HCT116 (cell line): Measurements from ENCODE around the gene KCNK6.

Experiments used
- CTCF ChIP-seq, 3 experiments: fragments of 200-600 bp in 1 of 3; sonication (generic) in 1 of 3; IDR thresholded peaks in 2 of 3; conservative IDR thresholded peaks in 1 of 3; 2 replicates each; pipeline ENCODE4 v1.5.1; 2012 to 2017; ENCODE audit warnings: low read depth in 2 of 3, low read length in 2 of 3, antibody characterized with exemption in 1 of 3, borderline replicate concordance in 1 of 3, control low read depth in 1 of 3, mild to moderate bottlenecking in 1 of 3, mixed read lengths in 1 of 3, mixed run types in 1 of 3, moderate library complexity in 1 of 3; ENCODE audit not compliant: insufficient read depth in 1 of 3
- EGR1 ChIP-seq: IDR thresholded peaks from 2 replicates; pipeline ENCODE4 v1.6.1; 2012; ENCODE audit warnings: low read depth
- EZH2 ChIP-seq: fragments of 200-600 bp; sonication (generic); IDR thresholded peaks from 2 replicates; pipeline ENCODE4 v1.6.1; 2017; ENCODE audit warnings: antibody characterized with exemption, mixed run types
- EZH2phosphoT487 ChIP-seq: fragments of 200-600 bp; IDR thresholded peaks from 2 replicates; pipeline ENCODE4 v1.6.1; 2018; ENCODE audit warnings: antibody characterized with exemption, borderline replicate concordance
- JUND ChIP-seq: IDR thresholded peaks from 2 replicates; pipeline ENCODE4 v1.6.1; 2012
- MAX ChIP-seq: IDR thresholded peaks from 2 replicates; pipeline ENCODE4 v1.6.1; 2012
- POLR2A ChIP-seq: IDR thresholded peaks from 2 replicates; pipeline ENCODE4 v1.7.0; 2011; ENCODE audit warnings: borderline replicate concordance; ENCODE audit not compliant: insufficient read depth, insufficient read length; ENCODE audit errors: extremely low read depth
- POLR2AphosphoS5 ChIP-seq: IDR thresholded peaks from 2 replicates; pipeline ENCODE4 v1.6.1; 2011; ENCODE audit warnings: mild to moderate bottlenecking, low read depth, low read length, moderate library complexity
- RAD21 ChIP-seq: IDR thresholded peaks from 2 replicates; pipeline ENCODE4 v1.6.1; 2012; ENCODE audit warnings: low read depth, mild to moderate bottlenecking
- REST ChIP-seq: IDR thresholded peaks from 2 replicates; pipeline ENCODE4 v1.6.1; 2012; ENCODE audit warnings: low read depth
- SIN3A ChIP-seq: IDR thresholded peaks from 2 replicates; pipeline ENCODE4 v1.6.1; 2012; ENCODE audit warnings: low read depth
- SP1 ChIP-seq: IDR thresholded peaks from 2 replicates; pipeline ENCODE4 v1.6.1; 2012; ENCODE audit warnings: low read depth
- YY1 ChIP-seq: IDR thresholded peaks from 2 replicates; pipeline ENCODE4 v1.6.1; 2011; ENCODE audit warnings: low read length, low read depth, moderate library complexity, mild to moderate bottlenecking; ENCODE audit not compliant: insufficient replicate concordance; ENCODE audit errors: extremely low read depth
- ZNF274 ChIP-seq: fragments of 200-500 bp; sonication (Bioruptor generic); IDR thresholded peaks from 2 replicates; pipeline ENCODE4 v1.6.1; 2014; ENCODE audit warnings: mild to moderate bottlenecking, low read depth, low read length, inconsistent platforms

- TF ChIP-seq JUND (no peak), CTCF (IDR thresholded peaks at IDR 0.05 in 2 of 3, conservative IDR thresholded peaks at IDR 0.05 in 1 of 3; ENCODE audit: borderline replicate concordance in 1 of 3, insufficient read depth in 1 of 3, low read depth in 2 of 3, low read length in 2 of 3) (no peak), REST (no peak), POLR2A (no peak), POLR2AphosphoS5 (no peak), ZNF274 (no peak), YY1 (no peak), RAD21 (no peak), EGR1 (no peak), SIN3A (no peak), EZH2 (no peak), SP1 (no peak), EZH2phosphoT487 (no peak), MAX (no peak)
Observed at GRCh38 chr19:38352611-38353010, 33.0 kb downstream of the KCNK6 start.
